Activated CD8-positive, alpha-beta memory T cell treated with anti-CD3 and anti-CD28 coated beads, Interleukin-2, amount 50 U/mL, for 1 hour (primary cell): ENCODE results near the gene HMGA1.

Experiments
- DNase-seq: peaks from one replicate; pipeline ENCODE4 v3.0.0-alpha.2; 2020; ENCODE audit errors: extremely low read depth

HMGA1 gene

GRCh38 chr6:34236443-34237315, at the start of gene HMGA1:
Gene HMGA1, plus strand, starts transcription at chr6:34236873. Its CDS starts 3,908 bp downstream, at chr6:34240781.
- DNase-seq = peak; percentile 85

- peak; percentile 24 for DNase-seq
Observed at GRCh38 chr6:34189806-34190503, 46.7 kb upstream of the HMGA1 start.

GRCh38 chr6:34190504-34191122, 46.1 kb upstream of the HMGA1 start:
- DNase-seq = no peak

GRCh38 chr6:34194772-34195171, 41.9 kb upstream of the HMGA1 start:
- DNase-seq = no peak

GRCh38 chr6:34195726-34196115, 41.0 kb upstream of the HMGA1 start:
- DNase-seq = no peak

- peak; percentile 57 for DNase-seq
Observed at GRCh38 chr6:34196116-34196832, 40.4 kb upstream of the HMGA1 start.

- DNase-seq = no peak
Observed at GRCh38 chr6:34196833-34197195, 39.9 kb upstream of the HMGA1 start.

GRCh38 chr6:34200340-34200971, 36.2 kb upstream of the HMGA1 start:
- DNase-seq = no peak

- DNase-seq = no peak
Observed at GRCh38 chr6:34201455-34202107, 35.1 kb upstream of the HMGA1 start.

- no peak for DNase-seq
Observed at GRCh38 chr6:34202329-34203201, 34.1 kb upstream of the HMGA1 start.

GRCh38 chr6:34204693-34205092, 32.0 kb upstream of the HMGA1 start:
- DNase-seq = no peak

GRCh38 chr6:34205466-34205865, 31.2 kb upstream of the HMGA1 start:
- DNase-seq = no peak

- no peak for DNase-seq
Observed at GRCh38 chr6:34205916-34206315, 30.8 kb upstream of the HMGA1 start.

GRCh38 chr6:34206726-34207125, 29.9 kb upstream of the HMGA1 start:
- no peak for DNase-seq

GRCh38 chr6:34207695-34208443, 28.8 kb upstream of the HMGA1 start:
- no peak for DNase-seq

- no peak for DNase-seq
Observed at GRCh38 chr6:34213772-34214171, 22.9 kb upstream of the HMGA1 start.

- DNase-seq = no peak
Observed at GRCh38 chr6:34218691-34219090, 18.0 kb upstream of the HMGA1 start.

GRCh38 chr6:34223381-34223955, 13.2 kb upstream of the HMGA1 start:
- no peak for DNase-seq
